GM19193 (cell line): ENCODE measurements around the gene SDC1.

ENCODE experiments used
- POLR2A ChIP-seq: IDR thresholded peaks from 4 replicates; pipeline ENCODE4 v1.6.1; 2011; ENCODE audit not compliant: insufficient read depth, insufficient read length; ENCODE audit errors: extremely low read depth

Gene SDC1

DNA sequence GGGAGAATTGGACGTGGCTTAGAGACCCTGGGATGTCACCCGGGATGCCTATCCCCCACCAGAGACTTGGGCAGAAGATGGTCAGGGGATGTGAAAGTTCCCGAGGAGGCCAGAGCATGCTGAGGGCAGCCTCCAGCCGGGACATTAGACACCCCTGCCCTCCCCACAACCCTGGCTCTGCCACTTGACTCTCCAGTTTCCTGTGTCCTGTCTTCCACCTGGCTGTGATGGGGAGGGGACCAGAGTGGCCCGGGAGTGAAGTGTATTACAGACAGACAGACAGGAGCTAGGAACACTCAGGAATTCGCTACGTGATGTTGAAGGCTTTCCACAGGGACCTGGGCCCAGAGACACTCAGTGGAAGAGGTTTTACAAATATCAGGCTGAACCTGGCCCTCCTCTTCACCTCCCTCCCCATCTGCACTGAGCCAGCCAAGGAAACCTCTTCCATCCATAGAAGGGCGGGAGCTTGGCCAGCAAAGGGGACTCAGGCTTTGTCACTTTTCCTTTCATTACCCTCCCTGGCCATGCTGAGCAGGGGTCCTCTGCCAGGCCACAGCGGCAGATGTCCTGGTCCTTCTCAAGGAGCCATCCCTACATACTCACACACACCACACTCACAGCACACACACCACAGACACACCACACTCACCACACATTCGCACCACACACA, 60.7 kb downstream of the SDC1 start:
- no peak for TF ChIP-seq POLR2A

DNA sequence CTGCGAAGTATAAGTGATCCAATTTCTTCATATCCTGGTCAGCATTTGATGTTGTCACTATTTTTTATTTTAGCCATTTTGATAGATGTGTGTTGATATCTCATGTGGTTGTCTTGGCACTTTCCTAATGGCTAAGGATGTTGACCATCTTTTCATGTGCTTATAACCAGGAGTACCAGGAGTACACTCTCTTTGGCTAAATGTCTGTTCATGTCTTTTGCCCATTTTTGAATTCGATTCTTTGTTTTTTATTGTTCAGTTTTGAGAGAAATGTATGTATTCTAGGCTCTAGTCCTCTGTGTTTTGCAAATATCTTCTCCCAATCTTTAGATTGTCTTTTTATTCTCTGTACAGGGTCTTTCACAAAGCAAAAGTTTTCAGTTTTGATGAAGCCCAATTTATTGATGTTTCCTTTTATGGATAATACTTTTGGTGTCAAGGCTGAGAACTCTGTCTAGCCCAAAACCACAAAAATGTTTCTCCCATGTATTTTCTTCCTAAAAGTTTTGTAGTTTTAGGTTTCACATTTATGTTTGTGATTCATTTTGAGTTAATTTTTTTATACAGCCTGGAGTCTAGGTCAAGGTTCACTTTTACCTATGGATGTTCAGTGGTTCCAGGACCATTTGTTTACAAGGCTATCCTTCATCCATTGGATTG, 65.4 kb downstream of the SDC1 start:
- TF ChIP-seq POLR2A, result no peak

DNA sequence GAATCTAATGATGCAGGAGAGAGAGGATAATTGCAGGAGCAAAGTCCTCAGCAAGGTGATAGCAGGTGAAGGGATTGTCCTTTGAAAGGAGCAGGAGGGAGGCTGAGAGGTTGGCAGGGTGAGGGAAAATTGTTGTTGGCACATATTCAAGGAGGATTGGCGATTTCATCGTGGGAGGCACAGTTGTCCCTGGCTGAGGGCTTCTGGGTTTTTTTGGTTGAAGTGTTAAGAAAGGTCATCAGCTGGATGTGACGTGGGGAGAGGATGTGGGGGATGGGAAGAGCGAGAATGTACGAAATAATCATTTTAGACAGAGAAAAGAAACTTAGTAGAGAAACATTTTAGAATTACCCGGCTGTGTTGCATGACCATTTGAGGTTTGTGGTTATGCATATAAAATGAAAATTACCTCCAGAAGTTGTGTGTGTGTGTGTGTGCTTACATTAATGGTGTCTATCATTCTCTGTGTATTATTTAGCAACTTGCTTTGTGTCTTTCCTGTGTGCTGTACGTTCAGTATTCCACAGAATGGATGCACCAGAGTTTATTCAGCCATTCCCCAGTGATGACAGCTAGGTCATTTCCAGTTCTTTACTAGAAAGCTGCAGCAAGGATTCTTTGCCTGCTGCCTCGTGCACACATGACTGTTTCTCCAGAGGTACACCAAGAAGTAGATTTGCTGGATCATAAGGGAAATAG, 67.6 kb downstream of the SDC1 start:
- no peak for TF ChIP-seq POLR2A

GRCh38 chr2:20156836-20157192, 68.1 kb downstream of the SDC1 start:
- no peak for TF ChIP-seq POLR2A

- TF ChIP-seq POLR2A, result no peak
These were observed 68.7 kb downstream of the SDC1 start for GRCh38 chr2:20156076-20156759.

GRCh38 chr2:20153131-20153851, 71.6 kb downstream of the SDC1 start:
- no peak for TF ChIP-seq POLR2A

- TF ChIP-seq POLR2A, result no peak
These were observed 73.9 kb downstream of the SDC1 start for GRCh38 chr2:20150806-20151571.
